Spleen (tissue), 7 donors: ENCODE results near the gene KRTAP6-1.

Source experiments
- CTCF ChIP-seq, 11 experiments: fragments of 200-600 bp in 7 of 11; fragments of 450-650 bp in 4 of 11; sonication (generic) in 4 of 11; IDR thresholded peaks in 8 of 11; conservative IDR thresholded peaks in 3 of 11; 1 replicate in 7 of 11; 2 replicates in 4 of 11; pipeline versions ENCODE4 v1.4.0 to v1.8.0; 2016 to 2021; ENCODE audit warnings: antibody characterized with exemption in 11 of 11, inconsistent platforms in 4 of 11, mild to moderate bottlenecking in 1 of 11
- POLR2A ChIP-seq, 3 donors: fragments of 450-650 bp; IDR thresholded peaks; one replicate each; pipeline ENCODE4 v1.5.1; 2017; ENCODE audit warnings: antibody characterized with exemption in 3 of 3, mild to moderate bottlenecking in 1 of 3
- POLR2AphosphoS5 ChIP-seq, 3 donors: sonication (generic); formaldehyde crosslinking; IDR thresholded peaks; one replicate each; pipeline ENCODE4 v1.5.1; 2017; ENCODE audit warnings: antibody characterized with exemption in 3 of 3
- donor health status: DM: no; HTN: no; CAD: no; lungs with moderate emphysema.
- donor health status: DM: no; HTN: no; CAD: no.
- donor health status: DM: no; HTN: no; CAD: no.

- TF ChIP-seq CTCF (IDR thresholded peaks at IDR 0.05 in 8 of 11, conservative IDR thresholded peaks at IDR 0.05 in 3 of 11) (no peak), POLR2AphosphoS5 (IDR thresholded peaks at IDR 0.05) (no peak), POLR2A (IDR thresholded peaks at IDR 0.05) (no peak)
Observed at GRCh38 chr21:30620080-30620479, 6.3 kb upstream of the KRTAP6-1 start.
